CD4-positive, CD25-positive, alpha-beta regulatory T cell (primary cell): ENCODE measurements around the gene SETX. TPM values are rescaled to one million over a fixed set of nuclear protein-coding genes. Genes with fewer than 3 reads are reported as not detected.
A peak's percentile ranks its signal among the peaks of the same experiment; 100 is the strongest.

Source experiments
- ATAC-seq, 2 donors: fragments of 150-1000 bp; cut with Tn5 transposase; one replicate each; pipeline ENCODE4 v1.10.0; 2021; ENCODE audit warnings: low read depth in 2 of 2, moderate number of reproducible peaks in 2 of 2, moderate library complexity in 1 of 2
- DNase-seq, 3 donors: peaks; one replicate each; pipeline versions ENCODE4 v3.0.0 to v3.0.0-alpha.2; 2012 to 2022; ENCODE audit warnings: mixed read lengths in 1 of 3
- H3K27ac ChIP-seq: one replicate; pipeline ENCODE4 v1.7.0; 2013; ENCODE audit warnings: mild to moderate bottlenecking, low read length; ENCODE audit not compliant: insufficient read depth, poor library complexity, severe bottlenecking
- H3K27me3 ChIP-seq: one replicate; pipeline ENCODE4 v1.7.0; 2013; ENCODE audit warnings: low read length; ENCODE audit not compliant: control insufficient read depth, insufficient read depth
- H3K36me3 ChIP-seq: one replicate; pipeline ENCODE4 v1.7.0; 2013; ENCODE audit warnings: mild to moderate bottlenecking, low read length, moderate library complexity; ENCODE audit not compliant: control insufficient read depth, insufficient read depth
- H3K4me1 ChIP-seq: 2 replicates; pipeline ENCODE4 v1.7.0; 2013; ENCODE audit warnings: mild to moderate bottlenecking, low read length; ENCODE audit not compliant: insufficient read depth, control insufficient read depth, poor library complexity, severe bottlenecking
- H3K4me3 ChIP-seq: one replicate; pipeline ENCODE4 v1.7.0; 2013; ENCODE audit warnings: low read depth, mild to moderate bottlenecking, low read length, moderate library complexity
- H3K9me3 ChIP-seq, 2 experiments: 1 replicate in 1 of 2; 2 replicates in 1 of 2; pipeline ENCODE4 v1.7.0; 2013; ENCODE audit warnings: low read length in 2 of 2, mild to moderate bottlenecking in 1 of 2, moderate library complexity in 1 of 2; ENCODE audit not compliant: control insufficient read depth in 2 of 2
- H3K27ac Mint-ChIP-seq, 3 donors: one replicate each; pipeline ENCODE4 v1.8.0; 2020 to 2022; ENCODE audit warnings: mild to moderate bottlenecking in 3 of 3, mixed read lengths in 3 of 3, moderate library complexity in 2 of 3
- H3K27me3 Mint-ChIP-seq: one replicate; pipeline ENCODE4 v1.8.0; 2022; ENCODE audit warnings: mild to moderate bottlenecking, mixed read lengths
- H3K36me3 Mint-ChIP-seq: one replicate; pipeline ENCODE4 v1.8.0; 2020; ENCODE audit warnings: mixed read lengths
- H3K4me1 Mint-ChIP-seq, 4 donors: one replicate each; pipeline ENCODE4 v1.8.0; 2020 to 2022; ENCODE audit warnings: mixed read lengths in 4 of 4, mild to moderate bottlenecking in 1 of 4
- H3K4me3 Mint-ChIP-seq, 4 donors: one replicate each; pipeline ENCODE4 v1.8.0; 2020 to 2022; ENCODE audit warnings: mild to moderate bottlenecking in 4 of 4, mixed read lengths in 4 of 4, moderate library complexity in 3 of 4
- H3K9me3 Mint-ChIP-seq, 7 donors: one replicate each; pipeline ENCODE4 v1.8.0; 2020 to 2022; ENCODE audit warnings: mixed read lengths in 7 of 7, mild to moderate bottlenecking in 3 of 7, moderate library complexity in 2 of 7
- polyA plus RNA-seq, 4 donors: library from polyadenylated mRNA; unstranded; fragments of 300-500 nt; fragmentation: Illumina TruSeq; gene quantifications; one replicate each; pipeline ENCODE4 v1.2.3, GENCODE V29; 2021
- total RNA-seq: library from RNA; stranded (reverse); gene quantifications from one replicate; pipeline ENCODE4 v1.2.3, GENCODE V29; 2022

The SETX gene
- total and polyA plus RNA-seq, 5 donors from 2014 or later = 22.6 to 70.5 (median 30.6) TPM

- Histone ChIP-seq H3K9me3 (no peaks in the 10 kb centered on the region), H3K36me3 (no peaks in the 10 kb centered on the region), H3K27ac (no peak overlapping the region), H3K4me1 (peaks cover 22% of the 10 kb centered on the region), H3K27me3 (no peaks in the 10 kb centered on the region), H3K4me3 (no peak overlapping the region)
- Mint-ChIP-seq H3K9me3 (no peaks in the 10 kb centered on the region), H3K36me3 (no peaks in the 10 kb centered on the region), H3K4me1 (peaks cover 0 to 28% (median 8%) of the 10 kb centered on the region in 4 donors), H3K27me3 (peaks cover 12% of the 10 kb centered on the region), H3K4me3 (no peak overlapping the region), H3K27ac (peak overlapping the region in 1 of 3 donors; percentile 51)
- ATAC-seq (no peak), DNase-seq (no peak)
These were observed 116.5 kb downstream of the SETX start for GRCh38 chr9:132238026-132238972.

GRCh38 chr9:132237481-132237880 lies 117.3 kb downstream of the SETX start:
- no peaks in the 10 kb centered on the region for H3K27me3 ChIP-seq
- peaks cover 16% of the 10 kb centered on the region for H3K4me1 ChIP-seq
- DNase-seq (no peak), ATAC-seq (no peak)
- Mint-ChIP-seq H3K27ac (no peak overlapping the region), H3K27me3 (peaks cover 10% of the 10 kb centered on the region), H3K4me3 (peak overlapping the region in 1 of 4 donors; percentile 6), H3K9me3 (no peaks in the 10 kb centered on the region), H3K4me1 (peaks cover 0 to 21% (median 8%) of the 10 kb centered on the region in 4 donors), H3K36me3 (no peaks in the 10 kb centered on the region)
- H3K9me3 ChIP-seq = no peaks in the 10 kb centered on the region
- no peak overlapping the region for H3K4me3 ChIP-seq
- H3K36me3 ChIP-seq = no peaks in the 10 kb centered on the region
- no peak overlapping the region for H3K27ac ChIP-seq

- ATAC-seq = no peak
- Mint-ChIP-seq H3K36me3 (no peaks in the 10 kb centered on the region), H3K27ac (peak overlapping the region in 2 of 3 donors; percentile 21 to 78), H3K4me3 (peak overlapping the region in 2 of 4 donors; percentile 6 to 70), H3K4me1 (peaks cover 0 to 18% (median 8%) of the 10 kb centered on the region in 4 donors), H3K27me3 (peaks cover 7% of the 10 kb centered on the region), H3K9me3 (no peaks in the 10 kb centered on the region)
- Histone ChIP-seq H3K27me3 (no peaks in the 10 kb centered on the region), H3K9me3 (no peaks in the 10 kb centered on the region), H3K36me3 (no peaks in the 10 kb centered on the region), H3K27ac (no peak overlapping the region), H3K4me3 (no peak overlapping the region), H3K4me1 (peaks cover 13% of the 10 kb centered on the region)
- DNase-seq = no peak
These were observed 118.0 kb downstream of the SETX start for GRCh38 chr9:132236662-132237311.

- Mint-ChIP-seq H3K4me3 (peak overlapping the region in 2 of 4 donors; percentile 6 to 70), H3K36me3 (no peaks in the 10 kb centered on the region), H3K27me3 (peaks cover 2% of the 10 kb centered on the region), H3K9me3 (no peaks in the 10 kb centered on the region), H3K4me1 (peaks cover 0 to 14% (median 6%) of the 10 kb centered on the region in 4 donors), H3K27ac (peak overlapping the region in 1 of 3 donors; percentile 78)
- Histone ChIP-seq H3K4me3 (no peak overlapping the region), H3K4me1 (peaks cover 8% of the 10 kb centered on the region), H3K36me3 (no peaks in the 10 kb centered on the region), H3K9me3 (no peaks in the 10 kb centered on the region), H3K27me3 (no peaks in the 10 kb centered on the region), H3K27ac (no peak overlapping the region)
- no peak for ATAC-seq
- peak; percentile 65 to 75 (median 72) for DNase-seq
These were observed 118.7 kb downstream of the SETX start for GRCh38 chr9:132235894-132236661.

GRCh38 chr9:132235125-132235524 lies 119.7 kb downstream of the SETX start:
- Histone ChIP-seq H3K9me3 (no peaks in the 10 kb centered on the region), H3K27ac (no peak overlapping the region), H3K4me3 (no peak overlapping the region), H3K36me3 (no peaks in the 10 kb centered on the region), H3K4me1 (no peaks in the 10 kb centered on the region), H3K27me3 (no peaks in the 10 kb centered on the region)
- Mint-ChIP-seq H3K27me3 (no peaks in the 10 kb centered on the region), H3K27ac (no peak overlapping the region), H3K4me3 (no peak overlapping the region), H3K9me3 (no peaks in the 10 kb centered on the region), H3K4me1 (peaks cover 0 to 12% (median 4%) of the 10 kb centered on the region in 4 donors), H3K36me3 (no peaks in the 10 kb centered on the region)
- ATAC-seq = no peak
- no peak for DNase-seq

- Mint-ChIP-seq H3K27me3 (no peaks in the 10 kb centered on the region), H3K4me3 (no peak overlapping the region), H3K27ac (peak overlapping the region in 1 of 3 donors; percentile 58), H3K36me3 (no peaks in the 10 kb centered on the region), H3K9me3 (no peaks in the 10 kb centered on the region), H3K4me1 (peaks cover 0 to 8% (median 4%) of the 10 kb centered on the region in 4 donors)
- no peak for DNase-seq
- no peaks in the 10 kb centered on the region for H3K4me1 ChIP-seq
- no peaks in the 10 kb centered on the region for H3K36me3 ChIP-seq
- no peak overlapping the region for H3K4me3 ChIP-seq
- no peaks in the 10 kb centered on the region for H3K27me3 ChIP-seq
- ATAC-seq = no peak
- no peaks in the 10 kb centered on the region for H3K9me3 ChIP-seq
- no peak overlapping the region for H3K27ac ChIP-seq
These were observed 120.3 kb downstream of the SETX start for GRCh38 chr9:132234535-132234934.

GRCh38 chr9:132233138-132233537 lies 121.6 kb downstream of the SETX start:
- H3K27ac Mint-ChIP-seq = no peak overlapping the region
- no peak overlapping the region for H3K4me3 ChIP-seq
- H3K4me3 Mint-ChIP-seq = no peak overlapping the region
- no peak for ATAC-seq
- no peaks in the 10 kb centered on the region for H3K4me1 ChIP-seq
- H3K27ac ChIP-seq = no peak overlapping the region
- no peaks in the 10 kb centered on the region for H3K36me3 ChIP-seq
- H3K9me3 ChIP-seq = no peaks in the 10 kb centered on the region
- H3K4me1 Mint-ChIP-seq = peaks cover 0 to 7% (median 4%) of the 10 kb centered on the region in 4 donors
- H3K9me3 Mint-ChIP-seq = no peaks in the 10 kb centered on the region
- no peaks in the 10 kb centered on the region for H3K36me3 Mint-ChIP-seq
- no peak for DNase-seq
- no peaks in the 10 kb centered on the region for H3K27me3 ChIP-seq
- no peaks in the 10 kb centered on the region for H3K27me3 Mint-ChIP-seq
